Loucy (cell line): ENCODE data around the gene TMEM217.

Experiments used
- EZH2phosphoT487 ChIP-seq: fragments of 200-600 bp; IDR thresholded peaks from 2 replicates; pipeline ENCODE4 v1.6.1; 2018; ENCODE audit warnings: antibody characterized with exemption, mild to moderate bottlenecking, moderate library complexity, borderline replicate concordance
- TF ChIP-seq, protein P1 (sequence below): fragments of 200-600 bp; sonication (generic); conservative IDR thresholded peaks from 2 replicates; pipeline ENCODE4 v1.5.1; 2014; ENCODE audit warnings: mild to moderate bottlenecking, antibody characterized with exemption, low read length

DNA sequence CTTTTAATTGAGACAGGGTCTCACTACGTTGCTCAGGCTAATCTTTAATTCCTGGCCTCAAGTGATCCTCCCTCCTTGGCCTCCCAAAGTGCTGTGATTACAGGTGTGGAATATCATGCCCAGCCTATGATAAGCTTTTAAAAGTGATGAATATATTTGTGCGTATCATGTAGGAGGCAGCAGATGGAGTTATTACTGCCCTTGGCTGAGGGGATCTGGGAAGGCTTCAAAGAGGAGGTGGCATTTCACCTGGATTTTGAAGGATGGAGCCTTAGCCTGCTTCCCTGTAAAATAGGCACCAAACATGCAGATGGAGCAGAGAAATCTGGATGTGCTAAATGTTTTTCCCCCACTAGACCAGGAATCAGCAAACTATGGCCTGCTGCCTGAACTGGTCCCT lies 77.9 kb downstream of the TMEM217 start:
- TF ChIP-seq, protein P1, sequence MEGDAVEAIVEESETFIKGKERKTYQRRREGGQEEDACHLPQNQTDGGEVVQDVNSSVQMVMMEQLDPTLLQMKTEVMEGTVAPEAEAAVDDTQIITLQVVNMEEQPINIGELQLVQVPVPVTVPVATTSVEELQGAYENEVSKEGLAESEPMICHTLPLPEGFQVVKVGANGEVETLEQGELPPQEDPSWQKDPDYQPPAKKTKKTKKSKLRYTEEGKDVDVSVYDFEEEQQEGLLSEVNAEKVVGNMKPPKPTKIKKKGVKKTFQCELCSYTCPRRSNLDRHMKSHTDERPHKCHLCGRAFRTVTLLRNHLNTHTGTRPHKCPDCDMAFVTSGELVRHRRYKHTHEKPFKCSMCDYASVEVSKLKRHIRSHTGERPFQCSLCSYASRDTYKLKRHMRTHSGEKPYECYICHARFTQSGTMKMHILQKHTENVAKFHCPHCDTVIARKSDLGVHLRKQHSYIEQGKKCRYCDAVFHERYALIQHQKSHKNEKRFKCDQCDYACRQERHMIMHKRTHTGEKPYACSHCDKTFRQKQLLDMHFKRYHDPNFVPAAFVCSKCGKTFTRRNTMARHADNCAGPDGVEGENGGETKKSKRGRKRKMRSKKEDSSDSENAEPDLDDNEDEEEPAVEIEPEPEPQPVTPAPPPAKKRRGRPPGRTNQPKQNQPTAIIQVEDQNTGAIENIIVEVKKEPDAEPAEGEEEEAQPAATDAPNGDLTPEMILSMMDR: no peak
- TF ChIP-seq EZH2phosphoT487: no peak
